Panc1 (cell line): ENCODE data around the gene CCDC167. TPM values are rescaled to one million over a fixed set of nuclear protein-coding genes. Genes with fewer than 3 reads are reported as not detected.

Experiments used
- ATAC-seq: fragments of 200-7000 bp; cut with Tn5 transposase; 2 replicates; pipeline ENCODE4 v1.9.1; 2020; ENCODE audit warnings: mild to moderate bottlenecking, moderate library complexity
- BruUV-seq: library from RNA; stranded (reverse); fragments of 400-500 nt; replicated peaks from 2 replicates; lab custom pipeline; 2021; lab: Mats Ljungman, UMichigan
- CTCF ChIA-PET: fragments of 300-600 bp; sonication (Branson Sonifier 250); formaldehyde crosslinking; loops from one replicate; lab custom pipeline; 2022; ENCODE audit warnings: antibody characterized with exemption; lab: Charles Lee
- POLR2A ChIA-PET: fragments of 300-600 bp; sonication (Branson Sonifier 250); formaldehyde crosslinking; loops from one replicate; lab custom pipeline; 2022; ENCODE audit warnings: antibody characterized with exemption; lab: Charles Lee
- DNase-seq: peaks from one replicate; pipeline ENCODE4 v3.0.0-alpha.2; 2010; ENCODE audit warnings: low read depth, low spot score
- H3K27ac ChIP-seq: 2 replicates; pipeline ENCODE4 v1.5.1; 2011; ENCODE audit warnings: mild to moderate bottlenecking, low read length, inconsistent platforms
- H3K27me3 ChIP-seq: fragments of 200-500 bp; sonication (Bioruptor generic); 2 replicates; pipeline ENCODE4 v1.6.0; 2014; ENCODE audit warnings: low read length, inconsistent platforms; ENCODE audit not compliant: control insufficient read depth, insufficient read depth
- H3K36me3 ChIP-seq: fragments of 200-500 bp; sonication (Bioruptor generic); 2 replicates; pipeline ENCODE4 v1.5.1; 2014; ENCODE audit warnings: inconsistent platforms, mild to moderate bottlenecking, low read length, moderate library complexity; ENCODE audit not compliant: control insufficient read depth, insufficient read depth
- H3K4me1 ChIP-seq: 2 replicates; pipeline ENCODE4 v1.5.1; 2011; ENCODE audit warnings: inconsistent platforms, mild to moderate bottlenecking, low read length, moderate library complexity; ENCODE audit not compliant: control insufficient read depth, insufficient read depth
- H3K4me3 ChIP-seq, 2 experiments: 2 replicates each; pipeline ENCODE4 v1.5.1; 2011 to 2012; ENCODE audit warnings: low read depth in 2 of 2, low read length in 2 of 2, mild to moderate bottlenecking in 2 of 2, inconsistent platforms in 1 of 2, moderate library complexity in 1 of 2
- H3K9me3 ChIP-seq: fragments of 200-500 bp; sonication (Bioruptor generic); 2 replicates; pipeline ENCODE4 v1.5.1; 2014; ENCODE audit warnings: low read depth, mild to moderate bottlenecking, inconsistent platforms, low read length, moderate library complexity; ENCODE audit not compliant: control insufficient read depth, insufficient read depth
- POLR2AphosphoS5 ChIP-seq: IDR thresholded peaks from 2 replicates; pipeline ENCODE4 v1.6.1; 2012; ENCODE audit warnings: mild to moderate bottlenecking, low read depth, low read length, moderate library complexity
- SIN3A ChIP-seq: IDR thresholded peaks from 2 replicates; pipeline ENCODE4 v1.6.1; 2012; ENCODE audit warnings: low read depth, mild to moderate bottlenecking, low read length, moderate library complexity, borderline replicate concordance; ENCODE audit not compliant: insufficient read depth
- TCF7L2 ChIP-seq: IDR thresholded peaks from 2 replicates; pipeline ENCODE4 v1.6.1; 2011; ENCODE audit warnings: mild to moderate bottlenecking, low read depth, low read length, inconsistent platforms
- in situ Hi-C: cut with HindIII; loops from 2 replicates; pipeline ENCODE4 v1.10.0; 2016; ENCODE audit warnings: low sequenced_read_pairs, low pct_unique_long_range_greater_than_20kb
- intact Hi-C: fragments of 100-400 bp; cut with micrococcal nuclease; formaldehyde crosslinking; loops from one replicate; pipeline ENCODE4 v1.10.0; 2022; ENCODE audit not compliant: unreplicated experiment
- total RNA-seq: library from RNA; stranded (reverse); gene quantifications from one replicate; pipeline ENCODE4 v1.2.1, GENCODE V29; 2021; ENCODE audit not compliant: unreplicated experiment
- TF ChIP-seq, protein P1 (sequence below), 2 experiments: IDR thresholded peaks; 2 replicates each; pipeline ENCODE4 v1.6.1; 2011 to 2012; ENCODE audit warnings: low read depth in 2 of 2, control low read depth in 1 of 2, low read length in 1 of 2, mild to moderate bottlenecking in 1 of 2, moderate library complexity in 1 of 2; ENCODE audit not compliant: insufficient read depth in 1 of 2
- TF ChIP-seq, protein P2 (sequence below): fragments of 450-650 bp; IDR thresholded peaks from 2 replicates; pipeline ENCODE4 v1.5.1; 2017; ENCODE audit warnings: mild to moderate bottlenecking

CCDC167 gene
- total RNA-seq, 1 experiment from 2014 or later = 57.6 TPM

DNA sequence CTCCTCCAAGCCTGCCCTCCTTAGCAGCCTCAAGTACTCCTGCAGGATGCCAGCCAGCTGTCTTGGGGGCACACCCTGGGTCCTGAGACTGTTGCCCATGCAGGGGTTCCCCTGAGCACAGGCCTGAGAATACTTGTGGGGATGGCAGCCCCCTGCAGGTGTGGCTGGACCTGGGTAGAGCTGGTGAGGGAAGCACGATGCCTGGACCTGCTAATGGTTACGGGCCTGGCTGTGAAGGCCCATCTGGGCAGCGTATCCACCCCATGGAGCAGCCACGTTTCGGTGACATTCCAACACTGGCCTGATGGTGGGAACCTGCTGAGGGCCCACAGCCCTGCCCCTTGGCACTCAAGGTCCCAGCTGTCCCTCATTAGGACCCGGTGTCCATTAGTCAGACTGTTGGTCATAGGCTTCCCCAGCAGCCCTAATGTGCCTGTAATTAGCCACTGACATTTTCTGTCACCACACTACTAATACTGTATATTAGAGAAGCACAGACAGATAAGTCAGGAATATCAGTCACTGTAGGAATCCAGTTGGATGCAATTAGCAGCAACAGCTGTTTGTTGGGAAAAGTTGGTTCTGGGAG, 20.3 kb downstream of the CCDC167 start:
- ChIA-PET CTCF (no interaction called here), POLR2A (no interaction called here)
- no TSS peak for BruUV-seq
- no peaks in the 10 kb centered on the region; the same call in 1 of the 2 replicates for H3K4me1 ChIP-seq
- H3K9me3 ChIP-seq = no peaks in the 10 kb centered on the region
- intact Hi-C loops (no loop called here), in situ Hi-C loops (no loop called here)
- no peaks in the 10 kb centered on the region for H3K27me3 ChIP-seq
- no peak for DNase-seq
- TF ChIP-seq, protein P1, sequence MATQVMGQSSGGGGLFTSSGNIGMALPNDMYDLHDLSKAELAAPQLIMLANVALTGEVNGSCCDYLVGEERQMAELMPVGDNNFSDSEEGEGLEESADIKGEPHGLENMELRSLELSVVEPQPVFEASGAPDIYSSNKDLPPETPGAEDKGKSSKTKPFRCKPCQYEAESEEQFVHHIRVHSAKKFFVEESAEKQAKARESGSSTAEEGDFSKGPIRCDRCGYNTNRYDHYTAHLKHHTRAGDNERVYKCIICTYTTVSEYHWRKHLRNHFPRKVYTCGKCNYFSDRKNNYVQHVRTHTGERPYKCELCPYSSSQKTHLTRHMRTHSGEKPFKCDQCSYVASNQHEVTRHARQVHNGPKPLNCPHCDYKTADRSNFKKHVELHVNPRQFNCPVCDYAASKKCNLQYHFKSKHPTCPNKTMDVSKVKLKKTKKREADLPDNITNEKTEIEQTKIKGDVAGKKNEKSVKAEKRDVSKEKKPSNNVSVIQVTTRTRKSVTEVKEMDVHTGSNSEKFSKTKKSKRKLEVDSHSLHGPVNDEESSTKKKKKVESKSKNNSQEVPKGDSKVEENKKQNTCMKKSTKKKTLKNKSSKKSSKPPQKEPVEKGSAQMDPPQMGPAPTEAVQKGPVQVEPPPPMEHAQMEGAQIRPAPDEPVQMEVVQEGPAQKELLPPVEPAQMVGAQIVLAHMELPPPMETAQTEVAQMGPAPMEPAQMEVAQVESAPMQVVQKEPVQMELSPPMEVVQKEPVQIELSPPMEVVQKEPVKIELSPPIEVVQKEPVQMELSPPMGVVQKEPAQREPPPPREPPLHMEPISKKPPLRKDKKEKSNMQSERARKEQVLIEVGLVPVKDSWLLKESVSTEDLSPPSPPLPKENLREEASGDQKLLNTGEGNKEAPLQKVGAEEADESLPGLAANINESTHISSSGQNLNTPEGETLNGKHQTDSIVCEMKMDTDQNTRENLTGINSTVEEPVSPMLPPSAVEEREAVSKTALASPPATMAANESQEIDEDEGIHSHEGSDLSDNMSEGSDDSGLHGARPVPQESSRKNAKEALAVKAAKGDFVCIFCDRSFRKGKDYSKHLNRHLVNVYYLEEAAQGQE (IDR thresholded peaks at IDR 0.05; ENCODE audit: insufficient read depth in 1 of 2, low read depth in 2 of 2, low read length in 1 of 2) = no peak
- TF ChIP-seq POLR2AphosphoS5 (no peak), SIN3A (no peak), TCF7L2 (no peak)
- TF ChIP-seq, protein P2, sequence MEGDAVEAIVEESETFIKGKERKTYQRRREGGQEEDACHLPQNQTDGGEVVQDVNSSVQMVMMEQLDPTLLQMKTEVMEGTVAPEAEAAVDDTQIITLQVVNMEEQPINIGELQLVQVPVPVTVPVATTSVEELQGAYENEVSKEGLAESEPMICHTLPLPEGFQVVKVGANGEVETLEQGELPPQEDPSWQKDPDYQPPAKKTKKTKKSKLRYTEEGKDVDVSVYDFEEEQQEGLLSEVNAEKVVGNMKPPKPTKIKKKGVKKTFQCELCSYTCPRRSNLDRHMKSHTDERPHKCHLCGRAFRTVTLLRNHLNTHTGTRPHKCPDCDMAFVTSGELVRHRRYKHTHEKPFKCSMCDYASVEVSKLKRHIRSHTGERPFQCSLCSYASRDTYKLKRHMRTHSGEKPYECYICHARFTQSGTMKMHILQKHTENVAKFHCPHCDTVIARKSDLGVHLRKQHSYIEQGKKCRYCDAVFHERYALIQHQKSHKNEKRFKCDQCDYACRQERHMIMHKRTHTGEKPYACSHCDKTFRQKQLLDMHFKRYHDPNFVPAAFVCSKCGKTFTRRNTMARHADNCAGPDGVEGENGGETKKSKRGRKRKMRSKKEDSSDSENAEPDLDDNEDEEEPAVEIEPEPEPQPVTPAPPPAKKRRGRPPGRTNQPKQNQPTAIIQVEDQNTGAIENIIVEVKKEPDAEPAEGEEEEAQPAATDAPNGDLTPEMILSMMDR = no peak
- H3K36me3 ChIP-seq = no peaks in the 10 kb centered on the region
- no peak overlapping the region for H3K27ac ChIP-seq
- H3K4me3 ChIP-seq = no peak overlapping the region
- no peak for ATAC-seq

DNA sequence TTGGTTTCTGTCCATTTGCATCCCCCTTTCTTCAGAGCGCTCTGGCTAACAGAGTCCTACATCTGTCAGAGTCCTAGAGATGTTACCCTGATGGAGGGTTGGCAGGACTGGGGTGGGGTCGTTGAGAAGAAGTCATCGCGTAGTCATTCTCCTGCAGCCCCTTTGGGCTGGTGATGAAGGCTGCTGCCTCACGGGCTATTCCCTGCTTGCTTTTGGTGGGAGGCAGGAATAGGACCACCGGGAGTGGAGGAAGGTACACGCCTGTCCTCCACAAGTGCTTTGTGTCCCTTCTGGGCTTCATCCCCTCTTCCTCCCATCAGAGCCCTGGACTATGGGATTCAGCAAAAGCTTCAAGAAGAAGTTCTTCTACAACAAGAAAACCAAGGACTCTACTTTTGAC, 20.9 kb downstream of the CCDC167 start:
- no peak overlapping the region for H3K27ac ChIP-seq
- no peak overlapping the region for H3K4me3 ChIP-seq
- no peaks in the 10 kb centered on the region; the same call in 1 of the 2 replicates for H3K4me1 ChIP-seq
- BruUV-seq = no TSS peak
- 0 out of 2 replicates have a peak, but pooled peaks cover 2% of the 10 kb centered on the region for H3K36me3 ChIP-seq
- TF ChIP-seq TCF7L2 (no peak), SIN3A (no peak), POLR2AphosphoS5 (no peak)
- TF ChIP-seq, protein P2 = no peak
- ChIA-PET POLR2A (no interaction called here), CTCF (no interaction called here)
- ATAC-seq (no peak), DNase-seq (no peak)
- no peaks in the 10 kb centered on the region for H3K9me3 ChIP-seq
- no peaks in the 10 kb centered on the region for H3K27me3 ChIP-seq
- intact Hi-C loops (no loop called here), in situ Hi-C loops (no loop called here)
